ENCODE measurements around the gene RABEPK.
"Not testable (repeated sequence)": the region's sequence is repeated elsewhere in the genome, so short reads cannot be mapped to it uniquely, and the experiment has no call there.

RABEPK gene

DNA sequence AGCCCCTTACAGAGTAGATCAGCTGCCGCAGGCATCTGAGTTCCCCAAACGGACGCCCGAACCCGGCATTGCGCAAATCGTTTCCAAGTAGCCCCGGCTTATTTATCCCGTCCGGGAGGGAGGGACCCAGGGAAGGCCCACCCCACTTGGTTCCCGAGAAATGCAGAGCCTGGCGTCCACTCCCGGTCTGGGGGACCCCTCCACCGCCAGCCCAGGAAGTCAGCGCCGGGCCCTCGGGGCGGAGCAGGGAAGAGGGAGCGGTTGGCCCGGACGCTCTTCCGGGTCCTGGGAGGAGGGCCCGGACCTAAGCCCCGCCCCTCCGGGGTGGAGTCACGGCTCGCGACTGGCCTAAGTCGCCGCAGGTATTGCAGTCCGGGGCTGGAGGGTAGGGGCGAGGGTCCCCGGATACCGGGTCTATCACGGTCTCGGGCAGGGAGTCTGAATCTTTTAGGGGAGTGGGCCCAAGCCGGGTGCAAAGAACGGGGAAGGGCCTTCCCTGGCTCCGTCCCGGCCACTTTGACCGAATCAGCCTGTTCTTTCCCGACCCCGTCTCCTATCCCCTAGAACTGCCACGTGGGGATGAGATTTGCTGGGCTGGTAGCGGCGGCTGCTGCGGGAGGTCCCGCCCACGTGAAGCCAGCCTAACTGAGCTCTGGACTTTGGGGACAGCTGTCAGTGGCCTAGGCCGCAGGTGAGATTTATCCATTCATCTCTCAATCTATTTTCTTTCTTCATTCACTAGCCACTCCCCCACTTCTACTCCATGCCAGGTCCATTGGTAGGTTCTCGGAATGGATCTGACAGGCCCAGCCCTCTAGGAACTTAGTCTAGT, at the start of gene RABEPK:
RABEPK (plus strand) TSS at position 327 of the 832 bp plus-strand sequence. CDS start 2,472 bp downstream, outside the sequence.
- DNase-seq: peak; percentile 46

DNA sequence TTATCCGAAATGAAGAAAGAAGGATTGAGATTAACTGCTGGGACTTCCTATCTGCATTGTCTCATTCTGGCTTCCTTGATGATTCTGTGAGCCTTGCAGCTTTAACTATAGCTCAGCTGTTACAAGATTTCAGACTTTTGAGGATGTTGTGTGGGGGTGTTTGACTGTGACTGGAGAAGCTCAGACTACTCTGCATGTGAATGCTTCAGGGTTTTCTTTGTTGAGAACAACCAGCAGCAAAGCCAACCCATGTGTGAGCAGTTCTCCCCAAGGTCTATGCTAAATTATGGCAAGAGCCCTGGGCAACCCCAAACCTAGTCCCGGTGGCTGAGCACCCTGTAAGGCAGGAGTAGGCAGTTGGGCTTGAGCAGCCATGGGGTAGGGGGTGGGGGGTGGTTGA, 48.6 kb upstream of the RABEPK start:
- DNase-seq: no peak

DNA sequence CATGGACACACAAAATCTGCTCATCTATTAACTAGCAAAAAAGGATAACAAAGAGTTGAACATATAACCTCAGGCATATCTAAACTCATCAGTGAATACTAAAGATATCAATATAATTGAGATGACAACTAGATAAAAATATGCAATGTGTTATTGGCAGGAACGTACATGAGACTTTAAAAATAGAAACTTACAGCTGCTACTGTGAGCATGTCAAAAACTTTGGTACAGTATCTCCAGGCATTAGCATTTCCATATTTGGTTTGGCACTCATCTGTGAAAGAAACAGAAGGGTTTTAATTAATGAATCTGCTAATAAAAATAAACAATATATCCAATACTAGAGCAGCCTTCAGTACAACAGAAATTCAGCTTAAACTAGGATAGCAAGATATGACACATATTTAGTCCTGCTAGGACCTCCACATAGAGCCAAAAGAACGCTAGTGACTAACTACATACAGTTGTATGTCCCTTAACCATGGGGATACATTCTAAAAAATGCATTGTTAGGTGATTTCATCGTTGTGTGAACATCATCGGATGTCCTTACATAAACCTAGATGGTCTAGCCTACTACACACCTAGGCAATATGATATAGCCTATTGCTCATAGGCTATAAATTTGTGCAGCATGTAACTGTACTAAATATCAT, 46.5 kb upstream of the RABEPK start:
- no peak for DNase-seq

DNA sequence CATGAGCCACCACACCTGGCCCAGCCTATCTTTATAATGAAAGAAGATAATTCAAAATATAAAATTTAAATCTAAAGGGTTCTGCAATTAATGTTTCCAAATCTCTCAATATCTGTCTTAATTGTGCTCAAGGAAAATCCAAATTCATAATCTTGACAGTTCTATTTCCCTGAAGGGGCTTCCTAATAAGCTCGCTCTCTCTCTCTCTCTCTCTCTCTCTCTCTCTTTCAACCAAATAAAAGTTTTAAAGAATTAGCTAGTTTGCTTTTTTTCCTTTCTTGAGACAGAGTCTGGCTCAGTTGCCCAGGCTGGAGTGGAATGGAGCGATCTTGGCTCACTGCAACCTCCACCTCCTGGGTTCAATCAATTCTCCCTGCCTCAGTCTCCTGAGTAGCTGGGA, 43.8 kb upstream of the RABEPK start:
- no peak for DNase-seq

GRCh38 chr9:125160750-125161149, 39.6 kb upstream of the RABEPK start:
- no peak for DNase-seq

DNA sequence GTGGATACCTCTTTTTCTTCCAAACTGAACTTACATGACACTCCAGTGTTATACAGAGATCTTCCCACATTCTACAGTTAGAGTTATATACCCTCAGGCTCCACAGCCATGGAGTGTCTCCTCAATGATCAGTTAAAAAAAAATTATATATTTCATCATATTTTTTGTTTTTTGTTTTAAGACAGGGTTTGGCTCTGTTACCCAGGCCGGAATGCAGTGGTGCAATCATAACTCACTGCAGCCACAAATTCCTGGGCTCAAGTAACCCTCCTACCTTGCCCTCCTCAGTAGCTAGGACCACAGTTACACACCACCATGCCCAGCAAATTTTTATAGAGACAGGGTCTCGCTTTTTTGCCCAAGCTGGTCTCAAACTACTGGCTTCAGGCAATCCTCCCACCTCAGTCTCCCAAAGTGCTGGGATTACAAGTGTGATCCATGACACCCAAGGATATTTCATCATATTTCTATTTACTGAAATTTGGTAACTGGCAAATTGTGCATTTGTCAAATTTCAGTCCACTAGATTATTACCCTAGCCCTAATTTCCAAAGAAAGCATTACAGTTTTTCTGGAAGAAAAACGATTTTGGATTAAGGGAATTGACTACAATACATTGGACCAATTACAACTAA, 38.9 kb upstream of the RABEPK start:
- no peak for DNase-seq

GRCh38 chr9:125162891-125163290, 37.5 kb upstream of the RABEPK start:
- DNase-seq: not testable (repeated sequence)

DNA sequence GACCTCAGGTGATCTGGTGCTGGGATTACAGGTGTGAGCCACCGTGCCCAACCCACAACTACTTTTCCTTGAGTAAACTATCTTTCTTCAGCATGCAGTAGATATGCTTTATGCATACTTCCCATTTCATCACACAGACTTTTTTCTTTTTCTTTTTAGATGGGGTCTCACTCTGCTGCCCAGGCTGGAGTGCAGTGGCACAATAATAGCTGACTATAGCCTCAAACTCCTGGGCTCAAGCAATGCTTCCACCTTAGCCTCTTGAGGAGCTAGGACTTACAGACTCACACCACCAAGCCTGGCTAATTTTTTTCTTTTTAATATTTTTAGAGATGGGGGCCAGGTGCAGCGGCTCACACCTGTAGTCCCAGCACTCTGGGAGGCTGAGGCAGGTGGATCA, 33.6 kb upstream of the RABEPK start:
- no peak for DNase-seq

DNA sequence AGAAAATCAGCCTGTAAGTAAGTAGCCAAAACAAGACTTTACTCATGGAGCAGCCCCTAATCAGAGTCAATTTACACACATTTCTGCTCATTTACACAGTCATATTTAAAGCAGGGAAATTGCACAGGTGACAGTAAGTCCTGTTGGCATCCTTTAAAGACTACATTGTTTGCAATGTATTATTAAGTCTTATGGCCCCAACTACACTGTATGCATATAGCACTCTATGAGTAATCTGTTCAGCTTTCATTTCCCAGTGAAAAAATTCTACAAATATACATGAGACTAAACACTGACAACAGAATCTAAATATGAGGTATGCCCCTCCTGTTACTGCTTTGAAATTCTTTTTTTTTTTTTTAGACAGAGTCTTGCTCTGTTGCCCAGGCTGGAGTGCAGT, 30.4 kb upstream of the RABEPK start:
- no peak for DNase-seq

- DNase-seq: no peak
Observed at GRCh38 chr9:125172031-125172755, 28.1 kb upstream of the RABEPK start.

GRCh38 chr9:125176636-125177035, 23.7 kb upstream of the RABEPK start:
- DNase-seq: no peak

DNA sequence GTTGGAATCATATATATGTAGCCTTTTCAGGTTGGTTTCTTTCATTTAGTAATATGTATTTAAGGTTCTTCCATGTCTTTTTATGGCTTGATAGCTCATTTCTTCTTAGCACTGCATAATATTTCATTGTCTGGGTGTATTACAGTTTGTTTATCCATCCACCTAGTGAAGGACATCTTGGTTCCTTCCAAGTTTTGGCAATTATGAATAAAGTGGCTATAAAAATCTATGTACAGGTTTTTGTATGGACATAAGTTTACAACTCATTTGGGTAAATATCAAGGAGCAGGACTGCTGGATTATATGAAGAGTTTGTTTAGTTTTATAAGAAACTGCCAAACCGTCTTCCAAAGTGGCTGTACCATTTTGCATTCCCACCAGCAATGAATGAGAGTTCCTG, 22.5 kb upstream of the RABEPK start:
- no peak for DNase-seq

GRCh38 chr9:125179776-125180175, 20.6 kb upstream of the RABEPK start:
- DNase-seq: not testable (repeated sequence)

DNA sequence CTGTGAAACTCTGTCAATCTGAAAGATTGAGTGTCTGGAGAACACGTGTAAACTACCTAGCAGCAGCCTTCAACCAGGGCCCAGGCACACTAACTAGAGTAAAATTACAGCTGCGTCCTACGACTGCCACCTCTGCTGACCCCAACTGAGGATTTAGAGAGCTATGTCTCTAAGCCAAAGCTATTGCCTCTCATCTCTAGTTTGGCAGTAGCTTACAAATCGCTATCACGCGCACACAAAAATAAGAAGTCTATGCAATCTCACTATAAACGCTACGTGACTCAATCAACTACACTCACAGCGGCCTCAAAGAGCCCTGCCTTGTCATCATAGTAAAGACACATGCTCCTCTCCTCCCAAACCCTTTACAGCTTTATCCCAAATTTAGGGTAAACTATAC, 19.5 kb upstream of the RABEPK start:
- DNase-seq: no peak

DNA sequence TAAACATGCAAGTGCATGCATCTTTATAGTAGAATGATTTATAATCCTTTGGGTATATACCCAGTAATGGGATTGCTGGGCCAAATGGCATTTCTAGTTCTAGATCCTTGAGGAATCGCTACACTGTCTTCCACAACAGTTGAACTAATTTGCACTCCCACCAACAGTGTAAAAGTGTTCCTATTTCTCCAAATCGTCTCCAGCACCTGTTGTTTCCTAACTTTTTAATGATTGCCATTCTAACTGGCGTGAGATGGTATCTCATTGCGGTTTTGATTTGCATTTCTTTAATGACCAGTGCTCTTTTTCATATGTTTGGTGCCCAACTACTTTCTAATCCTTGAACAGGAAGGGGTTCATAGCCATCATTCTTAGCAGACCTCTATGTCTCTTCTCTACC, 18.6 kb upstream of the RABEPK start:
- DNase-seq: not testable (repeated sequence)

- no peak for DNase-seq
Observed at GRCh38 chr9:125183054-125183453, 17.3 kb upstream of the RABEPK start.

DNA sequence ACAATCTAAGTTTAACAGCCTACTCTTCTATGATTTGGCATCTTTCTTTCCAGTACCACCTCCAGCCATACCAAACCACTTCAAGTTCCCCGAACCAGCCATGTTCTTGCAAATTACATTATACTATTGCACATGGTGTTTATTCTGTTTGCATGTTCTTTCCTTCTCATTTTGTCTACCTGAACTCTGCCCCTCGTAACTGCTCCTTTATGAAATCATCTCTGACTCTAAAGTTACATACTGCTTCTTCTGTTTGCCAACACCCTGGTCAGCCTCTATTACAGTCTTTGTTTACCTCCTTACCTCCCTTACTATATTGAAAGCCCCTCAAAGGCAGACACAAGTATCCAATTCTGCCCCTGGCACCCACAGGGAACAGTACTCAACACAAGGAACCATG, 16.8 kb upstream of the RABEPK start:
- no peak for DNase-seq

DNA sequence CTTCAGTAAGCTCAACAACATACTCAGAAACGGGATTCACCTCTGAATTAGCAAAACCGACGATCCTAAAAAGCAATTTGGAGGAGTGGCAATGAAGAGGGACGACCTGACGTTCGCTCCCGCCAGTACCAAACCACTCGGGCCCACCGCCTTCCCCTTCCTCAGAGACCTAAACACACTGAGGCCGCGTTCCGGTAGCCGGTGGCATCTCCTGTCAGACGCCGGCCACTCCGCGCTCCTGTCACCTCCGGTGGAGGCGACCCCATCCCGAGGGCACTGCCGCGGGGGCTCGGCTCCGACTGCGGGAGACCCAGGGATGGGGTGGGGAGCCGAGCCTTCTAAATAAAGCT, 11.4 kb upstream of the RABEPK start:
- DNase-seq: no peak

GRCh38 chr9:125189361-125190289, 10.7 kb upstream of the RABEPK start, which contains the start of gene PPP6C:
Gene PPP6C (minus strand): TSS chr9:125189803. CDS start chr9:125189718, 85 bp downstream.
- peak; percentile 75 for DNase-seq

DNA sequence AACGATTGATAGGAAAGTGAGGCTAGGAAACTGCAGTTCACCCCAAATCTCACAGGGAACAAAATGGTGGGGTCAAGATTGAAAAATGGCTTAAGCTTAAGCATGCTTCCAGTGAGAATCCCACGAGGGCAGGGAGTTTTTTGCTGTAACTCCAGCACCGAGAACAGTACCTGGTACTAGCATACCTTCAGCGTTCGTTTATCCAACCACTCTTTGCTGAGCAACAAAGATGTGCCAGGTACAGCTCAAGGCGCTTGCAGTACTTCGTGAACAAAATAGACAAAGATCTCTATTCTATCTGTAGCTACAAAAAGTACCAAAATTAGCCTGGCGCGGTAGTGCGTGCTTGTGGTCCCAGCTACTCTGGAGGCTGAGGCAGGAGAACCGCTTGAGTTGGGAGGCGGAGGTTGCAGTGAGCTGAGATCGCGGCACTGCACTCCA, 10.0 kb upstream of the RABEPK start:
- DNase-seq: no peak

GRCh38 chr9:125194466-125194865, 5.9 kb upstream of the RABEPK start:
- not testable (repeated sequence) for DNase-seq

DNA sequence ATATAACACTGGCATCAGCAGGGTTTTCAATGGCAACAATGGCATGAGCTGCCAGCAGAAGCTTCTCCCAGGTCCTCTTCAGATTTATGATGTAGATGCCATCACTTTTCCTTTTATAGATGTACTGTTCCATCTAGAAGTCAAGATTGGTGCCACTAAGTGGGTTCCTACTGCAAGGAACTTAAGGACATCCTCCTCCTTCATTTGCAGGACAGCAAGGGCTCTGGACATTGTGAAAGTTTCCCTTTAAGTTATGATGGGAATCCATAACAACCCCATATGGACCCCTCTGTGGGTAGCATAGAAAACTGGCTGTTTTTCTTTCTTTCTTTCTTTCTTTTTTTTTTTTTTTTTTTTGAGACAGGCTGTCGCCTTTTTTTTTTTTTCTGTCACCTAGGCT, 4.8 kb upstream of the RABEPK start:
- not testable (repeated sequence) for DNase-seq

Measured in NCI-H1436 treated with DMSO at 0.1 percent for 48 hours (cell line).